ENCODE data around the gene CHAF1A.

The CHAF1A gene

DNA sequence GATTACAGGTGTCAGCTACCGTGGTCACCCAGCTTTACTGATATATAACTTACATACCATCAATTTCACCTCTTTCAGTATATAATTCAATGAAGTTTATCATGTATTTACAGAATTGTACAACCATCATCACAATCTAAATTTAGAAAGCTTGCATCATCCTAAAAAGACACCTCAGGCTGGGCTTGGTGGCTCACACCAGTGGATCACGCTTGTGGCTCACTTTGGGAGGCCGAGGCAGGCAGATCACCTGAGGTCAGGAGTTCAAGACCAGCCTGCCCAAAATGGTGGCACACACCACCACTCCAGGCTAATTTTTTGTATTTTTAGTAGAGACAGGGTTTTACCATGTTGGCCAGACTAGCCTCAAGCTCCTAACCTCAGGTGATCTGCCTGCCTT is 65.4 kb downstream of the CHAF1A start:
- no peak for ATAC-seq (ENCODE audit: low read depth)
- Histone ChIP-seq H3K9me3 (ENCODE audit: severe bottlenecking) (no peaks in the 10 kb centered on the region), H3K4me1 (ENCODE audit: insufficient read depth, poor library complexity, severe bottlenecking) (no peaks in the 10 kb centered on the region), H3K27ac (ENCODE audit: poor library complexity, severe bottlenecking) (no peak overlapping the region), H3K27me3 (ENCODE audit: insufficient read depth, poor library complexity, severe bottlenecking) (no peaks in the 10 kb centered on the region), H3K4me3 (ENCODE audit: severe bottlenecking) (no peak overlapping the region), H3K36me3 (ENCODE audit: low read depth) (no peaks in the 10 kb centered on the region)
- TF ChIP-seq CTCF (IDR thresholded peaks at IDR 0.05; ENCODE audit: poor library complexity, severe bottlenecking) = no peak
- DNase-seq (ENCODE audit: low spot score) = no peak

DNA sequence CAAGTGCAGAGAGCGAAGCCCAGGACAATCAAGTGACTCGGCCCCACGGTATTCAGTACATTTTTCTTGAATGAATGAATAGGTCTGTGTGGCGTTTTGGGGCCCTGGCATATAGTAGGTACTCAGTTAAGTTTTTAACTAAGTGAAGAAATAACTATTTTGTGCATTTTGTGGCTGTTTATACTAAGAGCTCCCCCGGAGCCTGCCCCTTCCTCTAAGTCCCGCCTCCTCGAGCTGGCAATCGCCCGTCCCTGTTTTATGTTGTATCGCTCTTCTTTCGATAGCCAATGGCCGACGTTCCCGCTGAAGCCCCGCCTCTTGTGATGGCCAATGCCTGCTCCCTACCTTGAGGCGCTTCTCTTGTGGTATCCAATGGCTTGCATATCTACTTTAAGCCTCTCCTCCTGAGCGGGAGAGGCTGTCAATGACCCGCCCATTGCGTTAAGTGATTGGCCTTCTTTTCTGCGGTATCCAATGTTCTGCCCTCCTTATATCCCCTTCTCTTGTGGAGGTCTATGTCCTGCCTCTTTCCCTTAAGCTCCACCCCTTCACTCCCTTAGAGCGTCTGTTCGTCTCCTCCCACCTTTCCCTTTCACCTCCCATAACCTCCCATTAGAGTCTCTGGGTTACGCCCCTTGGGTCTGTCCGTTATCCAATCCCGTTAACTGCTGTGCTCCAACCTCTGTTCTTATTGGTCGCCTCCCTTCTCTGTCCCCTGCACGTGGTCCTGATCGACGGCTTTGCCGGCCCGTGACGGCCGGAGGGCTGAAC is 69.1 kb downstream of the CHAF1A start:
- peak; percentile 87 for ATAC-seq (ENCODE audit: low read depth)
- TF ChIP-seq CTCF (IDR thresholded peaks at IDR 0.05; ENCODE audit: poor library complexity, severe bottlenecking) = no peak
- H3K4me1 ChIP-seq (ENCODE audit: insufficient read depth, poor library complexity, severe bottlenecking) = no peaks in the 10 kb centered on the region
- DNase-seq (ENCODE audit: low spot score) = peak; percentile 98
- peak overlapping the region; percentile 74 for H3K27ac ChIP-seq (ENCODE audit: poor library complexity, severe bottlenecking)
- H3K36me3 ChIP-seq (ENCODE audit: low read depth) = peaks cover 5% of the 10 kb centered on the region; the same call in 1 of the 2 replicates
- H3K9me3 ChIP-seq (ENCODE audit: severe bottlenecking) = no peaks in the 10 kb centered on the region
- no peaks in the 10 kb centered on the region for H3K27me3 ChIP-seq (ENCODE audit: insufficient read depth, poor library complexity, severe bottlenecking)
- H3K4me3 ChIP-seq (ENCODE audit: severe bottlenecking) = peak overlapping the region; percentile 43

DNA sequence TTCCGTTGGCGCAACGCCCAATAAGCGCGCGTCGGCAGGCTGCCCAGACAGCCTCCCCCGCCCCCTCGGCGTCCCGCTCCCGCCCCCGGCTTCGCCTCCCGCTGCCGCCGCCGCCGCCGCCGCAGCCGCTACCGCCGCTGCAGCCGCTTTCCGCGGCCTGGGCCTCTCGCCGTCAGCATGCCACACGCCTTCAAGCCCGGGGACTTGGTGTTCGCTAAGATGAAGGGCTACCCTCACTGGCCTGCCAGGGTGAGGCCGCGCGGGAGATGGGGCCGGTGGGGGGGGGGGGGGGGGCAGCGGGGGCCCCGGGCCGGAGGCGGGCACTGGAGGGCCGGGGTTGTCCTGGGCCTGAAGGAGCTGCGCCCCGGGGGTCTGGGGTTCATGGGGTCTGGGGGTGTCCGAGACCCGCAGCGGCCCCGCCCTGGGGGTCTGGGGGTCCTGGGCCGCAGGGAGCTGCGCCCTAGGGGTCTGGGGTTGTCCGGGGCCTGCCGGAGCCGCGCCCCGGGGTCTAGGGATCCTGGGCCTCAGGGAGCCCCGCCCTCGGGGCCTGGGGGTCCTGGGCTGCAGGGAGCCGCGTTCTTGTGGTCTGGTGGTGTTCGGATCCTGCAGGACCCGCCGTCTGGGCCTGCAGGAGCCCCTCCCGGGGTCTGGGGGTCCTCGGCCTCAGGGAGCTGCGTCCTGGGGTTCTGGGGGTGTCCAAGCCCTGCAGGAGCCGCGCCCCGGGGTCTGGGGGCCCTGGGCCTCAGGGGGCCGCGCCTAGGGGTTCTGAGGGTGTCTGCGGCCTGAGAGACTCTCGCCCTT is 69.9 kb downstream of the CHAF1A start, which contains the start of gene HDGFL2:
HDGFL2 (plus strand) TSS at position 124 of the 801 bp plus-strand sequence; CDS start at position 178, 54 bp downstream.
- peaks cover 5% of the 10 kb centered on the region; the same call in 1 of the 2 replicates for H3K36me3 ChIP-seq (ENCODE audit: low read depth)
- no peaks in the 10 kb centered on the region for H3K27me3 ChIP-seq (ENCODE audit: insufficient read depth, poor library complexity, severe bottlenecking)
- TF ChIP-seq CTCF (IDR thresholded peaks at IDR 0.05; ENCODE audit: poor library complexity, severe bottlenecking) = no peak
- no peaks in the 10 kb centered on the region for H3K4me1 ChIP-seq (ENCODE audit: insufficient read depth, poor library complexity, severe bottlenecking)
- DNase-seq (ENCODE audit: low spot score) (no peak), ATAC-seq (ENCODE audit: low read depth) (no peak)
- H3K9me3 ChIP-seq (ENCODE audit: severe bottlenecking) = no peaks in the 10 kb centered on the region
- peak within 1 kb of the TSS; percentile 74 for H3K27ac ChIP-seq (ENCODE audit: poor library complexity, severe bottlenecking)
- H3K4me3 ChIP-seq (ENCODE audit: severe bottlenecking) = peak within 1 kb of the TSS; percentile 43

DNA sequence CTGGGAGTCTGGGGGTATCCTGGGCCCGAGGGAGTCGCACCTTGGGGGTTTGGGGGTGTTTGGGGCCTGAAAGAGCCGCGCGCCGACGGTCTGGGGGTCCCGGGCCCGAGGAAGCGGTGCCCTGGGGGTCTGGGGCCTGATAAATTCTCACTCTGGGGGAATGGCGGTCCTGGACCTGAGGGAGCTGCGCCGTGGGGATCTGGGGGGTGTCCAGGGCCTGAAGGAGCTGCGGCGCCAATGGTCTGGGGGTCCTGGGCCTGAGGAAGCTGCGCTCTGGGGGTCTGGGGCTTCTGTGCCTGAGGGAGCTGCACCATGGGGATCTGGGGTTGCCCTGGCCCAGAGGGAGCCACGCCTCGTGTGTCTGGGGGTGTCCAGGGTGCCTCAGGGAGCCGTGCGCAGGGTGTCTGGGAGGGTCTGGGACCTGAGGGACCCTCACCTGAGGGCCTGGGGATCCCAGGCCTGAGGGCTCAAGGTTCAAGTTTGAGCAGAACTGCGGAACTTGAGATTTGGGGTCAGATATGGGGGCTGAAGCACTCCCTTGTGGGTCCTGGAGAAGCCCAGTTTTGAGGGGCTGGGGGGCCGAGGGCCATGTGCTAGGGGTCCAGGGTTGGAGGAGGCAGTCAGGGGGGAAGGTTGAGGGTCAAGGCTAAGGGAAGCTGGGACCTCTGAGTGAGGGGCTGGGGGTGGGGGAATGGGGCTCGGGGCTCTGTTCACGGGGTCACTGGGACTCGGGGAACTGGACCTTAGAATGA is 70.7 kb downstream of the CHAF1A start:
- Histone ChIP-seq H3K27me3 (ENCODE audit: insufficient read depth, poor library complexity, severe bottlenecking) (no peaks in the 10 kb centered on the region), H3K36me3 (ENCODE audit: low read depth) (peaks cover 6% of the 10 kb centered on the region), H3K4me3 (ENCODE audit: severe bottlenecking) (peak overlapping the region; percentile 43), H3K9me3 (ENCODE audit: severe bottlenecking) (no peaks in the 10 kb centered on the region), H3K4me1 (ENCODE audit: insufficient read depth, poor library complexity, severe bottlenecking) (no peaks in the 10 kb centered on the region), H3K27ac (ENCODE audit: poor library complexity, severe bottlenecking) (peak overlapping the region; percentile 74)
- TF ChIP-seq CTCF (IDR thresholded peaks at IDR 0.05; ENCODE audit: poor library complexity, severe bottlenecking) = no peak
- DNase-seq (ENCODE audit: low spot score) (no peak), ATAC-seq (ENCODE audit: low read depth) (no peak)
